Neural cell (in vitro differentiated cells): ENCODE measurements around the gene SPATA31D4. TPM values are rescaled to one million over a fixed set of nuclear protein-coding genes. Genes with fewer than 3 reads are reported as not detected.

Source experiments
- H2AFZ ChIP-seq: fragments of 200-600, 300-800 bp; sonication (generic), shearing (Covaris generic); 2 replicates; pipeline ENCODE4 v1.6.0; 2014; ENCODE audit warnings: low read depth, mild to moderate bottlenecking, antibody characterized with exemption, low read length, moderate library complexity
- H3F3A ChIP-seq: fragments of 200-600 bp; shearing (Covaris generic); 2 replicates; pipeline ENCODE4 v1.6.1; 2016; ENCODE audit warnings: mild to moderate bottlenecking, moderate library complexity, mixed read lengths, antibody characterized with exemption, low read length; ENCODE audit not compliant: insufficient read depth, poor library complexity, severe bottlenecking
- H3K27ac ChIP-seq: fragments of 200-600, 300-800 bp; sonication (generic), shearing (Covaris generic); 2 replicates; pipeline ENCODE4 v1.5.1; 2014; ENCODE audit warnings: mild to moderate bottlenecking, low read length, moderate library complexity
- H3K27me3 ChIP-seq: fragments of 300-800, 200-600 bp; sonication (generic), shearing (Covaris generic); 2 replicates; pipeline ENCODE4 v1.6.0; 2014; ENCODE audit warnings: mild to moderate bottlenecking, low read depth, low read length, moderate library complexity; ENCODE audit not compliant: insufficient read depth
- H3K36me3 ChIP-seq: fragments of 300-800, 200-600 bp; sonication (generic), shearing (Covaris generic); 2 replicates; pipeline ENCODE4 v1.5.1; 2014; ENCODE audit warnings: mild to moderate bottlenecking, antibody characterized with exemption, low read length, moderate library complexity; ENCODE audit not compliant: insufficient read depth
- H3K4me2 ChIP-seq: fragments of 300-800, 200-600 bp; sonication (generic), shearing (Covaris generic); 2 replicates; pipeline ENCODE4 v1.6.0; 2014; ENCODE audit warnings: mild to moderate bottlenecking, low read length
- H3K4me3 ChIP-seq: fragments of 300-800, 200-600 bp; sonication (generic), shearing (Covaris generic); 2 replicates; pipeline ENCODE4 v1.5.1; 2014; ENCODE audit warnings: mild to moderate bottlenecking, low read length, moderate library complexity
- H3K79me2 ChIP-seq: fragments of 200-600 bp; shearing (Covaris generic); replicated peaks from 2 replicates; pipeline ENCODE4 v1.6.0; 2014; ENCODE audit warnings: mild to moderate bottlenecking, low read length, moderate library complexity; ENCODE audit not compliant: insufficient read depth
- H3K9ac ChIP-seq: fragments of 300-800, 200-600 bp; sonication (generic), shearing (Covaris generic); 2 replicates; pipeline ENCODE4 v1.6.1; 2016; ENCODE audit warnings: mild to moderate bottlenecking, low read length, mixed read lengths
- H3K9me2 ChIP-seq: fragments of 200-600 bp; shearing (Covaris generic); 2 replicates; pipeline ENCODE4 v1.6.1; 2016; ENCODE audit warnings: mild to moderate bottlenecking, low read length, mixed read lengths; ENCODE audit not compliant: insufficient read depth
- H3K9me3 ChIP-seq: fragments of 200-600, 300-800 bp; sonication (generic), shearing (Covaris generic); 2 replicates; pipeline ENCODE4 v1.6.1; 2016; ENCODE audit warnings: mild to moderate bottlenecking, mixed run types, low read length, moderate library complexity, mixed read lengths
- H4K20me1 ChIP-seq: fragments of 200-600 bp; shearing (Covaris generic); 2 replicates; pipeline ENCODE4 v1.6.1; 2016; ENCODE audit warnings: mild to moderate bottlenecking, mixed run types; ENCODE audit not compliant: insufficient read depth
- EP300 ChIP-seq: fragments of 450-650 bp; conservative IDR thresholded peaks from 2 replicates; pipeline ENCODE4 v1.6.1; 2014; ENCODE audit warnings: antibody characterized with exemption, mild to moderate bottlenecking, moderate library complexity; ENCODE audit not compliant: poor library complexity, severe bottlenecking
- EZH2 ChIP-seq: fragments of 200-600, 300-800 bp; shearing (Covaris generic), sonication (generic); IDR thresholded peaks from 2 replicates; pipeline ENCODE4 v1.6.1; 2014; ENCODE audit warnings: antibody characterized with exemption, low read length, borderline replicate concordance, mild to moderate bottlenecking; ENCODE audit not compliant: insufficient read depth, poor library complexity, severe bottlenecking
- MXI1 ChIP-seq: fragments of 450-650 bp; conservative IDR thresholded peaks from 2 replicates; pipeline ENCODE4 v1.6.1; 2014; ENCODE audit warnings: antibody characterized with exemption, mild to moderate bottlenecking; ENCODE audit not compliant: poor library complexity, severe bottlenecking
- POLR2AphosphoS5 ChIP-seq: IDR thresholded peaks from 2 replicates; pipeline ENCODE4 v1.6.1; 2012
- RAD21 ChIP-seq: fragments of 450-650 bp; conservative IDR thresholded peaks from 2 replicates; pipeline ENCODE4 v1.6.1; 2014; ENCODE audit warnings: antibody characterized with exemption, mild to moderate bottlenecking, moderate library complexity
- SMC3 ChIP-seq: fragments of 450-650 bp; conservative IDR thresholded peaks from 2 replicates; pipeline ENCODE4 v1.6.1; 2014; ENCODE audit warnings: antibody characterized with exemption, mild to moderate bottlenecking, moderate library complexity; ENCODE audit not compliant: poor library complexity
- TAF1 ChIP-seq: IDR thresholded peaks from 2 replicates; pipeline ENCODE4 v1.6.1; 2012; ENCODE audit warnings: low read depth
- polyA plus RNA-seq: library from polyadenylated mRNA; depleted of rRNA; stranded (reverse); fragments of >200 nt; gene quantifications from 2 replicates; pipeline ENCODE4 v1.2.3, GENCODE V29; 2014
- TF ChIP-seq, protein P1 (sequence below): IDR thresholded peaks from 2 replicates; pipeline ENCODE4 v1.6.1; 2012; ENCODE audit warnings: borderline replicate concordance
- TF ChIP-seq, protein P2 (sequence below): fragments of 450-650 bp; IDR thresholded peaks from 2 replicates; pipeline ENCODE4 v1.5.1; 2014; ENCODE audit warnings: antibody characterized with exemption, mild to moderate bottlenecking, moderate library complexity; ENCODE audit not compliant: poor library complexity, severe bottlenecking

The SPATA31D4 gene
- polyA plus RNA-seq, 1 donor from 2014 or later: not detected

DNA sequence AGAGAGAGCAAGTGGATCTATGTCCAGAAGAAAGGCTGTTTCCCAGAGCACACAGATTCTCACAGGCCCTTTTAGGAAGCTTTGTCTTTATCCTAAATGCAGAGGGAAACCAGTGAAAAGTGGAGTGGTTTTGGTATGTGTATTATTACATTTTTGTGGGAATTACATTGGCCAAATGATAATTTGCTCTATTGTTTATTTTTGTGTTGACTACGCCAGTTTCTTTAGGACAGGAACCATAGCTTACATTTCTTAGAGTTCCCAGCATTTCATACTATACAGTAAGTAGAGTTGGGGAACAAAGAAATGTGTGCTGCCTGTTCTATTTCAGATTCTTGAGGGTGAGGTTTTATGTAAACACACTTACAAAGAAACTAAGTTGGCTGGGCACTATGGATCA, 29.4 kb upstream of the SPATA31D4 start:
- TF ChIP-seq MXI1 (no peak), POLR2AphosphoS5 (no peak), EZH2 (no peak), EP300 (no peak), RAD21 (no peak), SMC3 (no peak), TAF1 (no peak)
- TF ChIP-seq, protein P1, sequence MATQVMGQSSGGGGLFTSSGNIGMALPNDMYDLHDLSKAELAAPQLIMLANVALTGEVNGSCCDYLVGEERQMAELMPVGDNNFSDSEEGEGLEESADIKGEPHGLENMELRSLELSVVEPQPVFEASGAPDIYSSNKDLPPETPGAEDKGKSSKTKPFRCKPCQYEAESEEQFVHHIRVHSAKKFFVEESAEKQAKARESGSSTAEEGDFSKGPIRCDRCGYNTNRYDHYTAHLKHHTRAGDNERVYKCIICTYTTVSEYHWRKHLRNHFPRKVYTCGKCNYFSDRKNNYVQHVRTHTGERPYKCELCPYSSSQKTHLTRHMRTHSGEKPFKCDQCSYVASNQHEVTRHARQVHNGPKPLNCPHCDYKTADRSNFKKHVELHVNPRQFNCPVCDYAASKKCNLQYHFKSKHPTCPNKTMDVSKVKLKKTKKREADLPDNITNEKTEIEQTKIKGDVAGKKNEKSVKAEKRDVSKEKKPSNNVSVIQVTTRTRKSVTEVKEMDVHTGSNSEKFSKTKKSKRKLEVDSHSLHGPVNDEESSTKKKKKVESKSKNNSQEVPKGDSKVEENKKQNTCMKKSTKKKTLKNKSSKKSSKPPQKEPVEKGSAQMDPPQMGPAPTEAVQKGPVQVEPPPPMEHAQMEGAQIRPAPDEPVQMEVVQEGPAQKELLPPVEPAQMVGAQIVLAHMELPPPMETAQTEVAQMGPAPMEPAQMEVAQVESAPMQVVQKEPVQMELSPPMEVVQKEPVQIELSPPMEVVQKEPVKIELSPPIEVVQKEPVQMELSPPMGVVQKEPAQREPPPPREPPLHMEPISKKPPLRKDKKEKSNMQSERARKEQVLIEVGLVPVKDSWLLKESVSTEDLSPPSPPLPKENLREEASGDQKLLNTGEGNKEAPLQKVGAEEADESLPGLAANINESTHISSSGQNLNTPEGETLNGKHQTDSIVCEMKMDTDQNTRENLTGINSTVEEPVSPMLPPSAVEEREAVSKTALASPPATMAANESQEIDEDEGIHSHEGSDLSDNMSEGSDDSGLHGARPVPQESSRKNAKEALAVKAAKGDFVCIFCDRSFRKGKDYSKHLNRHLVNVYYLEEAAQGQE: no peak
- TF ChIP-seq, protein P2, sequence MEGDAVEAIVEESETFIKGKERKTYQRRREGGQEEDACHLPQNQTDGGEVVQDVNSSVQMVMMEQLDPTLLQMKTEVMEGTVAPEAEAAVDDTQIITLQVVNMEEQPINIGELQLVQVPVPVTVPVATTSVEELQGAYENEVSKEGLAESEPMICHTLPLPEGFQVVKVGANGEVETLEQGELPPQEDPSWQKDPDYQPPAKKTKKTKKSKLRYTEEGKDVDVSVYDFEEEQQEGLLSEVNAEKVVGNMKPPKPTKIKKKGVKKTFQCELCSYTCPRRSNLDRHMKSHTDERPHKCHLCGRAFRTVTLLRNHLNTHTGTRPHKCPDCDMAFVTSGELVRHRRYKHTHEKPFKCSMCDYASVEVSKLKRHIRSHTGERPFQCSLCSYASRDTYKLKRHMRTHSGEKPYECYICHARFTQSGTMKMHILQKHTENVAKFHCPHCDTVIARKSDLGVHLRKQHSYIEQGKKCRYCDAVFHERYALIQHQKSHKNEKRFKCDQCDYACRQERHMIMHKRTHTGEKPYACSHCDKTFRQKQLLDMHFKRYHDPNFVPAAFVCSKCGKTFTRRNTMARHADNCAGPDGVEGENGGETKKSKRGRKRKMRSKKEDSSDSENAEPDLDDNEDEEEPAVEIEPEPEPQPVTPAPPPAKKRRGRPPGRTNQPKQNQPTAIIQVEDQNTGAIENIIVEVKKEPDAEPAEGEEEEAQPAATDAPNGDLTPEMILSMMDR: no peak
- H3K9me3 ChIP-seq: no peaks in the 10 kb centered on the region
- no peaks in the 10 kb centered on the region for H3K79me2 ChIP-seq
- H3F3A ChIP-seq: no peaks in the 10 kb centered on the region
- H3K27ac ChIP-seq: no peak overlapping the region
- H3K9ac ChIP-seq: no peak overlapping the region
- no peak overlapping the region for H3K4me3 ChIP-seq
- no peaks in the 10 kb centered on the region for H4K20me1 ChIP-seq
- no peaks in the 10 kb centered on the region for H3K27me3 ChIP-seq
- H3K9me2 ChIP-seq: no peaks in the 10 kb centered on the region
- no peak overlapping the region for H3K4me2 ChIP-seq
- H3K36me3 ChIP-seq: no peaks in the 10 kb centered on the region
- H2AFZ ChIP-seq: no peak overlapping the region

DNA sequence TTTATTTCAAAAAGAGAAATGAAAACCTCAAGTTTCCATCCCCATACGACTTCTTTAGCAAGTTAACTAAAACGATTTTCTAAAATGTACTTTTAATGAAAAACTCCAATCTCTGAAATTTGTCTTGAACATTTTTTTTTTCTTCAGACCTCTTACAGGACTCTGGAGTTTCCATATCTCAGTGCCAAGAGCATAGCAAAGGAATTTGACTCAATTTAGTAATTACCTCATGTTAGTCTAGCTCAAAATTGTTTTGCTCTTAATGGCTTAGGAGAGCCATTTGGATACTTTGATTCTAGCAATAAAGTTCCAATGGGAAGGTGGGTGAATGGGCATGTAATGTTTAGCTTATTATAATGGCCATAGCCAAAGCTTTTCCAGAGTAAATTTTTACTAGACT, 26.0 kb upstream of the SPATA31D4 start:
- no peak overlapping the region for H3K9ac ChIP-seq
- no peaks in the 10 kb centered on the region for H3K79me2 ChIP-seq
- TF ChIP-seq, protein P2: no peak
- no peak for TF ChIP-seq TAF1
- H3K4me3 ChIP-seq: no peak overlapping the region
- H4K20me1 ChIP-seq: no peaks in the 10 kb centered on the region
- H3F3A ChIP-seq: no peaks in the 10 kb centered on the region
- H3K27me3 ChIP-seq: no peaks in the 10 kb centered on the region
- H3K36me3 ChIP-seq: no peaks in the 10 kb centered on the region
- H3K9me2 ChIP-seq: no peaks in the 10 kb centered on the region
- no peak overlapping the region for H3K4me2 ChIP-seq
- H3K27ac ChIP-seq: no peak overlapping the region
- no peak overlapping the region for H2AFZ ChIP-seq
- H3K9me3 ChIP-seq: no peaks in the 10 kb centered on the region
